Mucosa of stomach (tissue), 1 donor: ENCODE data around the gene TMEM219.
A peak's percentile ranks its signal among the peaks of the same experiment; 100 is the strongest.
"Not testable (repeated sequence)": the region's sequence is repeated elsewhere in the genome, so short reads cannot be mapped to it uniquely, and the experiment has no call there.

Experiments used
- H3K27me3 ChIP-seq: one replicate; pipeline ENCODE4 v1.7.0; 2013; ENCODE audit warnings: mild to moderate bottlenecking, low read length; ENCODE audit not compliant: control insufficient read depth, insufficient read depth
- H3K36me3 ChIP-seq: one replicate; pipeline ENCODE4 v1.7.0; 2013; ENCODE audit warnings: low read length; ENCODE audit not compliant: control insufficient read depth, insufficient read depth
- H3K4me1 ChIP-seq: one replicate; pipeline ENCODE4 v1.7.0; 2013; ENCODE audit warnings: mild to moderate bottlenecking, low read length; ENCODE audit not compliant: control insufficient read depth, insufficient read depth
- H3K4me3 ChIP-seq: one replicate; pipeline ENCODE4 v1.7.0; 2013; ENCODE audit warnings: low read length
- H3K9ac ChIP-seq: one replicate; pipeline ENCODE4 v1.7.0; 2013; ENCODE audit warnings: mild to moderate bottlenecking, low read length, moderate library complexity
- H3K9me3 ChIP-seq: one replicate; pipeline ENCODE4 v1.7.0; 2013; ENCODE audit warnings: mild to moderate bottlenecking, low read length, moderate library complexity; ENCODE audit not compliant: control insufficient read depth
- donor health status: Pancreatic carcinoma.

TMEM219 gene

DNA sequence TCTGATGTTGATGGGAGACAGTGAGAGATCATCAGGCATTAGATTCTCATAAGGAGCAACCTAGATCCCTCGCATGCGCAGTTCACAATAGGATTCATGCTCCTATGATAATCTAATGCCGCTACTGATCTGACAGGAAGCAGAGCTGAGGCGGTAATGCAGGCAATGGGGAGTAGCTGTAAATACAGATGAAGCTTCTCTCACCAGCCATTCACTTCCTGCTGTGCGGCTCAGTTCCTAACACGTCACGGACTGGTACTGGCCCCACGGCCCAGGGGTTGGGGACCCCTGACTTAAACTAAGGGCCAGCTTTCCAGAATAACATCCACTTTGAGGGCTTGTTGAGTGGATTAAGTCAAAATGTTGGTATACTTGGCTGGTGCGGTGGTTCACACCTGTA, 2.6 kb upstream of the TMEM219 start:
- Histone ChIP-seq H3K9me3 (no peaks in the 10 kb centered on the region), H3K4me1 (peaks cover 11% of the 10 kb centered on the region), H3K9ac (no peak overlapping the region), H3K27me3 (no peaks in the 10 kb centered on the region), H3K4me3 (no peak overlapping the region), H3K36me3 (no peaks in the 10 kb centered on the region)

DNA sequence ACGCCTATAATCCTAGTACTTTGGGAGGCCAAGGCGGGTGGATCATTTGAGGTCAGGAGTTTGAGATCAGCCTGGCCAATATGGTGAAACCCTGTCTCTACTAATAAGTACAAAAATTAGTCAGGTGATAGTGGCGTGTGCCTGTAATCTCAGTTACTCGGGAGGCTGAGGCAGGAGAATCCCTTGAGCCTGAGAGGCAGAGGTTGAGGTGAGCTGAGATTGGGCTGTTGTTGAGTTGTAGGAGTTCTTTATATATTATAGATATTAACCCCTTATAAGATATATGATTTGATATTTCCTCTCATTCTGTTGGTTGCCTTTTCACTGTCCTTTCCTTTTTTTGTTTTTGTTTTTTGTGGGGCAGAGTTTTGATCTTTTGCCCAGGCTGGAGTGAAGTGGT, 2.1 kb upstream of the TMEM219 start:
- H3K27me3 ChIP-seq, H3K36me3 ChIP-seq, H3K4me3 ChIP-seq, H3K9me3 ChIP-seq, H3K9ac ChIP-seq: not testable (repeated sequence)
- peaks cover 11% of the 10 kb centered on the region for H3K4me1 ChIP-seq

DNA sequence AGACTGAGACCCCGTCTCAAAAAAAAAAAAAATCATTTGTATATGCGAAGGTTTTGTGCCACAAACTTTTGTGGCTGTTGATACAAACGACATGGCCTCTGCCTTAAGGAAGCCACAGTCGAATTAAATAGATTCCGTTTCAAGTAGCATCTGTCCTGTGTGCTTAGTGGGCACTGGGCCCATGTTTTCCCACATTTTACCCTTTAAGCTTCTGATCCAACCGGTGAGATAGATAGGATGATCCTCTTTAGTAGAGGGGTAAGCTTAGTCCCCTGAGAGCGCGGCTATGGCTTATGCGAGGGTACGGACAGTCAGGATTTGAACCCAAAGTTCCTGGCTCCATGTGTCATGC, 776 bp upstream of the TMEM219 start:
- Histone ChIP-seq H3K9ac (peak overlapping the region; percentile 80), H3K4me1 (peaks cover 11% of the 10 kb centered on the region), H3K27me3 (no peaks in the 10 kb centered on the region), H3K9me3 (no peaks in the 10 kb centered on the region), H3K4me3 (peak overlapping the region; percentile 82), H3K36me3 (no peaks in the 10 kb centered on the region)

DNA sequence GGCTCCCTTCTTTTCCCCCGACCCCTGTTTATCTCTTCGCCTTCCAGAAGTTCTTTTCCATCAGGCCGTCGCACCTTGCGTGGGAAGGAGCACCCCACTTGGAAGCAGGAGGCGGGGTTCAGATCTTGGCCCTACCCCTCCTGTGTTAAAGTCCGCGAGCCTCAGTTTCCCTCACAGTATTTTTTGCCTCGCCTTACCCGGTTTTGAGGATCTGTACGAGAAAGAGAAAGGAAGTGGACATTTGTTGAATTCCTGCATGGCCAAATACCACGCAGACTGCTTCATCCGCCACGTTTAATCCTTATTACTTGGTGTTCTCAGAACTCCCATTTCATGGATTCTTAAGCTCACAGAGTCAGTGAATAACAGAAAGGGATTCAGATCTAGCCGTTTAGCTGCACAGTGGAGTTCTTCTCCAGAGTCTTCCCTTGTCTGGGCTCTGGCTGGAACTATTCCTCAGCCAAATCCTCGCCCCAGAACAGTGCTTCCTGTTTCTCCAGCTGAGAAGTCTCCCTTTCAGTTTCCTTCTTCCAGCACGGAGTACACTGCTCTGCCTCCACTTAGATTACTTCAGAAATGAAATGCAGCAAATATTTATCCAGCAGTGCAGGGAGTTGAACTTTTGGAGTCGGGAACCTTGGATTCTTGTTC, 590 bp downstream of the TMEM219 start:
- no peaks in the 10 kb centered on the region for H3K27me3 ChIP-seq
- H3K4me3 ChIP-seq, result peak overlapping the region; percentile 5
- H3K9ac ChIP-seq, result peak overlapping the region; percentile 80
- no peaks in the 10 kb centered on the region for H3K9me3 ChIP-seq
- H3K4me1 ChIP-seq, result peaks cover 11% of the 10 kb centered on the region
- H3K36me3 ChIP-seq, result no peaks in the 10 kb centered on the region

DNA sequence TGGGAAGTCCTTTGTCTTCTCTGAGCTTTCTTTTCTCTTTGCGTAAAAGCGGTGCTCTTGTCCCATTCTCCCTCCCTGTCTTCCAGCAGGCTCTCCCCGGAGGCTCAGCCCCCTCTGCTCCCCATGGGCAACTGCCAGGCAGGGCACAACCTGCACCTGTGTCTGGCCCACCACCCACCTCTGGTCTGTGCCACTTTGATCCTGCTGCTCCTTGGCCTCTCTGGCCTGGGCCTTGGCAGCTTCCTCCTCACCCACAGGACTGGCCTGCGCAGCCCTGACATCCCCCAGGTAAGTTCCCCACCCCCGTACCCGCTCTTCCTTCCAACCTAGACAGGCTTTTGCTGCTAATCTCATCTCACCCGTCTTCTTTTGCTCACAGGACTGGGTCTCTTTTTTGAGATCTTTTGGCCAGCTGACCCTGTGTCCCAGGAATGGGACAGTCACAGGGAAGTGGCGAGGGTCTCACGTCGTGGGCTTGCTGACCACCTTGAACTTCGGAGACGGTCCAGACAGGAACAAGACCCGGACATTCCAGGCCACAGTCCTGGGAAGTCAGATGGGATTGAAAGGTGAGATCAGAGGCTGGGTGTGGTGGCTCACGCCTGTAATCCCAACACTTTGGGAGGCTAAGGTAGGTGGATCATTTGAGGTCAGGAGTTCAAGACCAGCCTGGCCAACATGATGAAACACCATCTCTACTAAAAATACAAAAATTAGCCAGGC, 1.3 kb downstream of the TMEM219 start:
- Histone ChIP-seq H3K4me3 (peak overlapping the region; percentile 5), H3K9ac (peak overlapping the region; percentile 80), H3K36me3 (peaks cover 4% of the 10 kb centered on the region), H3K9me3 (no peaks in the 10 kb centered on the region), H3K27me3 (no peaks in the 10 kb centered on the region), H3K4me1 (peaks cover 11% of the 10 kb centered on the region)

DNA sequence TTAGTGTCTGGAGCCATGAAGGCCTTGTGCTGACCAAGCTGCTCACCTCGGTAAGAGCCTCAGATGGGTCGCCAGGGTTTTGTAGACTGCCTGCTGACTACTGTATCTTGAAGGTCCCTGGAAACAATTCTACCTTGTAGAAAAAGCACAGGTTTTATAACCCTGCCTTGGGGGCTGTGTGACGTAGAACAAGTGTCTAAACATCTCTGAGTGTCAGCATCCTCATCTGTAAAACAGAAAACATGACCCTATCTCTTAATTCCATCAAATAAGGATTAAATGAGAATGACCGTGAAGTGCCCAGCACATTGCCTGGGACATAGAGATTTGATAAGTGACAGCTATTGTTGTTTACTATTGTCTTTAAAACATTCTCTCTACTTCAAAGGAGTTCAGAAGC, 6.3 kb downstream of the TMEM219 start:
- Histone ChIP-seq H3K9ac (no peak overlapping the region), H3K36me3 (peaks cover 6% of the 10 kb centered on the region), H3K4me1 (peaks cover 3% of the 10 kb centered on the region), H3K27me3 (no peaks in the 10 kb centered on the region), H3K4me3 (no peak overlapping the region), H3K9me3 (no peaks in the 10 kb centered on the region)

DNA sequence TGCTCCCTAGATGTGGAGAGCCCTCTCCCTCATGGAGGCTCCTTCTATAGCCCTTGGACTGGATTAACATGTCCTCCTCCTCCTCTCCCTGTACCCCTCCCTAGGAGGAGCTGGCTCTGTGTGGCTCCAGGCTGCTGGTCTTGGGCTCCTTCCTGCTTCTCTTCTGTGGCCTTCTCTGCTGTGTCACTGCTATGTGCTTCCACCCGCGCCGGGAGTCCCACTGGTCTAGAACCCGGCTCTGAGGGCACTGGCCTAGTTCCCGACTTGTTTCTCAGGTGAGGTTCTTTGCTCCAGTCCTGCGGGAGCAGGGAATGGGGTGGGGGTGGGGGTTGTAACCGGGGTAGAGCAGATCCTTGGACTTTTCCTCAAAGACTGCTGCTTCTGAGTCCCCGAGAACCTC, 9.4 kb downstream of the TMEM219 start:
- H3K9ac ChIP-seq, result no peak overlapping the region
- peaks cover 16% of the 10 kb centered on the region for H3K4me1 ChIP-seq
- no peaks in the 10 kb centered on the region for H3K27me3 ChIP-seq
- peaks cover 6% of the 10 kb centered on the region for H3K36me3 ChIP-seq
- no peaks in the 10 kb centered on the region for H3K9me3 ChIP-seq
- H3K4me3 ChIP-seq, result no peak overlapping the region

DNA sequence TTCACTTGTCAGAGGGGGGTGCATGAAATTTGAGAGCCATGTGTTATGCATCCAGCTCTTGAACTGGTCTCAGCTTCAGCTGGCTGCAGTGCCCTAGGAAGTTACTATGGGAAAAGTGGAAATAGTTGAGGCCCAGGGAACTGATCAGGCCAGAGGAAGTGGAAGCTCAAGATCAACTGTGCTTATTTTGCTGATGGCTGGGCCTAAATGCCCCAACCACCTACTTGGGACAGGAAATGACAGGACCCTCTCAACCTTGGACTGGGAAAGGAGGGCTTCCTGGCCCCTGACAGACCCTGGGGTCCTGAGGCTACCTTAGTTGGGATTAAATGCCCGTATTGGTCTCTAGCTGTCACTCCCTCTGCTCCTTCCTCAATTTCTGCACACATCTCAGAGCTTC, 10.6 kb downstream of the TMEM219 start:
- Histone ChIP-seq H3K9me3 (no peaks in the 10 kb centered on the region), H3K4me3 (no peak overlapping the region), H3K4me1 (peaks cover 25% of the 10 kb centered on the region), H3K27me3 (no peaks in the 10 kb centered on the region), H3K36me3 (peaks cover 6% of the 10 kb centered on the region), H3K9ac (no peak overlapping the region)

DNA sequence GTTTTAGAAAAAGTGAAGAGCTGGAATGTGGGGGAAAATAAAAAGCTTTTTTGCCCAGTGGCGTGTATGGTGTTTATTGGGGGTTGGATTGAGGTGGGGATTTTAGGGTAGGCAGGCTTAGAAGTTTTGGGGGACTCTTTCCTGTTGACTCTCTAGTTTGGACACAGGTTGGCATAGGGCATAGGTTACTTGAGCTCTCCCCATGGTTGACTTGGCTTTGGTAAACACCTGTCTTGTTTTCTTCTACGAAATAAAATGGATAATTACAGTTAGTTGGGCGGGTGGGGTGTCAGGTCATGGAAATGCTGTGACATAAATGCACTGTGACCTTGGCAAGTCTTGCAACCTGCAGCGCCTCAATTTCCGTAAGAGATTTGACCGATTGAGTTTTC, 11.1 kb downstream of the TMEM219 start:
- Histone ChIP-seq H3K36me3 (peaks cover 4% of the 10 kb centered on the region), H3K4me3 (peak overlapping the region; percentile 84), H3K4me1 (peaks cover 25% of the 10 kb centered on the region), H3K9me3 (no peaks in the 10 kb centered on the region), H3K27me3 (no peaks in the 10 kb centered on the region), H3K9ac (no peak overlapping the region)

DNA sequence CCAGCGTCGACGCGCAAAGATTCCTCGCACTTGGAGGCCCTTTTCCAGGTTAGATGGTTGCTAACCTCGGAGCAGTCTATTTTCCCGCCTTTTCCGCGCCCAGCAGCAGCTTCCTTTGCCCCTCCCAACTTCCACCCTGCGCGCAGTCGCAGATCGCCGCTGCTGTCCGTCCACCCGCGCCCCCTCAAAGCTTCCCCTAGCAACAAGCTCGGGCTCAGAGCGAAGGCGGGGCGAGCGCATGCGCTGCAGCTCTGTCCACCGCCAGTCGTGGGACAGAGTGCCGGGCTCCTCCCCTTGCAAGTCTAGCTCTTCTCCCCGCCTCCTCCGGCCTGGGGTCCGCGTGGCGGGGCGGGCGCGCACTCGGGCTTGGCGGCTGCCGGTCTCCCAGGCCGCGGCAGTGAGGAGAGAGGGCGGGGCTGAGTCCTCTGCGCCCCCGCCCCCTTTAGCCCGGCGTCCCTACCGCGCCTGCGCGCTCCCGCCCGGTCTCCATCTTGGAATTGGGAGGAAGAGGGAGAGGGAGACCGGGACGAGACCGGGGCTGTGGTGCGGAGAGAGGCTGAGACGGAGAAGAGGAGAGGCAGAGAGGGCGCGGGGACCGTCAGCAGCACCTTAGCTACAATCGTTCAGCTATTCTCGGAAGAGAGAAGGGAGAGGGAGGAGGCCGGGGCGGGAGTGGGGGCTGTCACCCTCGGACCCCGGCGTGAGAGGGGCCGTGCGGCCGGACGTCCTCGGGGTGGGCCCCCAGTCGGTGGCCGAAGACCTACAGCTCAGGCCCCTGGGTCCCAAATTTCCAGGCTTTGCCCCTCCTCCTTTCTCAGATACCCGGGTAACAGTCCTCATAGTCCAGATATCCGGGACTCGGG, 11.7 kb downstream of the TMEM219 start, which contains the start of gene TAOK2:
TAOK2 (plus strand) TSS at position 485 of the 863 bp plus-strand sequence. CDS start 3,905 bp downstream, outside the sequence.
- Histone ChIP-seq H3K36me3 (no peaks in the 10 kb centered on the region), H3K4me3 (peak within 1 kb of the TSS; percentile 84), H3K4me1 (peaks cover 25% of the 10 kb centered on the region), H3K9me3 (no peaks in the 10 kb centered on the region), H3K27me3 (no peaks in the 10 kb centered on the region), H3K9ac (peak within 1 kb of the TSS; percentile 96)

DNA sequence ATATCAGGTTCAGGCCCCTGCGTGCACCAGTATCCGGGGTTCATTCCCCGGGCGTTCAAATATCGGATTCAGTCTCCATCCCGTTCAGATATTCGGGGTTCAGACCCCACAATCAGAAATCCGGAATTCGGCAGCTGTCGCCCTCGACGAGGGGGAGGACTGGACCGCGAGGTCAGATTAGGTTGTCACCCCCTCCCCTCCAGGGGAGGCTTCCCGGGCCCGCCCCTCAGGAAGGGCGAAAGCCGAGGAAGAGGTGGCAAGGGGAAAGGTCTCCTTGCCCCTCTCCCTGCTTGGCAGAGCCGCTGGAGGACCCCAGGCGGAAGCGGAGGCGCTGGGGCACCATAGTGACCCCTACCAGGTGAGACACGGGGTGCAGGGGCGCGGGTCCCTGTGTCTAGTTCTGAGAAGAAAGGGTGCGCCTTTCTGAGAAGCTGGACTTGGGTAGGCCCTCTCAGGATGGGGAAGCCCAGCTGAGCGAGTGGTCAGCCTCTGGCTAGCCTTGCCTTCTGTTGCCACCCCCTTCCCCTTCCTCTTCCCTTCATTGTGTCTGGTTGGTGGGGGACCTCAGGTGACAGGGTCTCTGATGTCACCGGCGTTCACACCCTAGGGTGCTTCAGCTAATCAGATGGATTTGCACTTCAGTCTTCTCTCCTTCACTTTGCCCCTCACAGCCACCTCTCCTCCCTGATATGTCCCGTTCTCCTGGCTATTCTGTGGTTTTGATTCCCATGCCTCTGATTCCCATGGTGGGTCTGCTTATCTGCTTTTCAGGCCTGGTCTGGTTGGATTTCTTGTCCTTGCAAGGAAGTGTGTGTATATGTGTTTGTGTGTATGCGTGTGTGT, 12.6 kb downstream of the TMEM219 start:
- peak overlapping the region; percentile 84 for H3K4me3 ChIP-seq
- no peaks in the 10 kb centered on the region for H3K27me3 ChIP-seq
- no peaks in the 10 kb centered on the region for H3K9me3 ChIP-seq
- peaks cover 25% of the 10 kb centered on the region for H3K4me1 ChIP-seq
- H3K9ac ChIP-seq, result peak overlapping the region; percentile 96
- H3K36me3 ChIP-seq, result peaks cover 4% of the 10 kb centered on the region
